GM21367 (cell line): ENCODE data around the gene SASH1.

Source experiments
- ATAC-seq: cut with Tn5 transposase; IDR thresholded peaks from one replicate; pipeline ENCODE4 v1.9.1; 2021; ENCODE audit not compliant: unreplicated experiment

SASH1 gene

DNA sequence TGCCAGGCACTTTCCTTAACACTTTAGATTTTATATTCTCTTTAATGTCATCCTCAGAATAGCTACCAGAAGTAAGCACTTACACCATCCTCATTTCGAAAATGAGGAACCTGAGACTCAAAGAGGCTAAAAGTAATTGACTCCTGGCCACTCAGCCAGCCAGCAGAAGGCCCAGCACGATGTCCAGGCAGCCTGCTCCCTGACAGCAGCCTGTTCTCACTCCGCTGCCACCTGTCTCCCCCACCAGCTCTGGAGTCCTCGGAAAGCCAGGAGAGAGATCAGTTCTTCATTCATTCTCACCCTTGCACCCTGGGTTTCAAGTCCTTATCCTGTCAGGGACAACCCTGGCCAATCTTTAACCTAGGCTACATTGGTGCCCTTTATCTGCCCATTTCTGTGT, 174.0 kb downstream of the SASH1 start:
- ATAC-seq = no peak

DNA sequence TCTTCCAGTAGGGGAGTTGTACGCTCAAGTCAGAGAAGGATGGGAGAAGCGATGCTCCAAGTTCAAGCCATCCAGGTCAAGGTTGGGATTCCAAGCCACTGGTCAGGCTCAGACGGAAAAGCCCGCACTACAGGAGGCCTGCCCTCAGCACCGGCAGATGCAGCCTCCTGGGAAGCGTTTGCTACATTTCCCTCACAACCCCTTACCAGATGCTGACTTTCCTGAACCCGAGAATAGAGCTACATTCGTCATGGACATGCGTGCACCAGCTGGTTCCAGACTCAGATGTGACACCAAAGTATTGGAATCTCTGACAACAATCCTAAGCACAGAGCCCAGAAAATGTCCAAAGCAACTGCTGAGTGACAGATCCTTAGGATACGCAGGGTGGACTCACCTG, 174.8 kb downstream of the SASH1 start:
- no peak for ATAC-seq

DNA sequence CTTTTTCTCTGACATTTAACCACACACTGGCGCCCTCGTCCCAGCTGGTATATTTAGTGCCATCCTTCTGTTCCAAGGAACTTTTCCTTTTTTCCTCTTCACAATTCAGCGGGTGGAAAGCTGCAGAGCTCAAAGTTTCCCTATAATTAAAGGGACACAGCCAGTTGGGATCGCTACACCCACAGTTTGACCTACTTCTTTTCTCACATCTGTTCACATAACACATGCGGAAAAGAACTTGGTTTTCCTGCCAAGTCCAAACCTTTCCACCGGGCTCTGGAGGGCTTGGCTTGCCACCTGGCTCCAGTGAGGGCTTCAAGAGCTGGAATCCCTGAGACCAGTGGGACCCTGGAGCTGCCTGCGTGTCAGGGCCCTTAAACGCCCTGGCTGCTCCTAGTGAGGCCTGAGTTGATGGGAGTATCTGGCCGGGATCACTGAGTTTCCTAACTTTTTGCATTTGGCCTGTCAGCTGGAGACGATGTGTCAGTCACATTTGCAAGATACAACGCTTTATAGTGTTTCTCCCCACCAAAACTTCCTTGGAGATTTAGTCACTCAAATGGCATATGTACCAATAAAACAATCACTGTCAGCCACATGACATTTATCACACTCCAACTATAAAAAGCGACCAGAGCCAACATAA, 176.0 kb downstream of the SASH1 start:
- ATAC-seq = no peak

DNA sequence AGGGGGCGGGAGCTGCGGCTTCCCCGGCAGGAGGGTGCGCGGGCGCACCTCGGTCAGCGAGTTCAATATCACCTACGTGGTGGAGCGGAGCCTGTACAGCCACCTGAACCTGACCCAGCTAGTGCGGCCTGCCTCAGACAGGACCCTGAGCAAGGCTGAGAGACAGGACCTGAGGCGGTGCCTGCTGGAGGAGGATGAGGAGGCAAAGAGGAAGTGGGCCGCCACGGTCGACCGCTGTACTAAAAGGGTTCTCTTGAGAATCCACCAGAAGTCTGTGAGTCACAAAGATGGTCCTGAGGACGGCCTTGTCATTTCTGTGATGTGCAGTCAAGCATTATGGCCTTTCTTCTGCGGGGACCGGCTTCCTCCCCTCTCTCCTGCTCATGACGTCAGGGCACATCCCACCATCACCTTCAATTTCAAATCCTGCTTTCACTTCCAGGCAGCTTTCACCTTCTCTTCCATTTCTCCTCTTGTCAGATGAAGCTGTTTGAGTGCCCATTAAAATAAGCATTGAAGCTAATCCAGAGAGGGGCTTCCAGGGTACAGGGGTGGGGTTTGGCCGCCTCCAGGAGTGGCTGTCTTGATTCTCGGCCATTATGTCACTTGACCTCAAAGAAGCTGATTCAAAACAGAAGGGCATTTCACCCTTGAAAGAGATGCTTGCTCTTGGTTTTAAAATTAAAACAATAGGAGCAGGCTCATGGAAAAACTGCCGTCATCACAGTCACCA, 177.6 kb downstream of the SASH1 start:
- peak; percentile 95 for ATAC-seq

DNA sequence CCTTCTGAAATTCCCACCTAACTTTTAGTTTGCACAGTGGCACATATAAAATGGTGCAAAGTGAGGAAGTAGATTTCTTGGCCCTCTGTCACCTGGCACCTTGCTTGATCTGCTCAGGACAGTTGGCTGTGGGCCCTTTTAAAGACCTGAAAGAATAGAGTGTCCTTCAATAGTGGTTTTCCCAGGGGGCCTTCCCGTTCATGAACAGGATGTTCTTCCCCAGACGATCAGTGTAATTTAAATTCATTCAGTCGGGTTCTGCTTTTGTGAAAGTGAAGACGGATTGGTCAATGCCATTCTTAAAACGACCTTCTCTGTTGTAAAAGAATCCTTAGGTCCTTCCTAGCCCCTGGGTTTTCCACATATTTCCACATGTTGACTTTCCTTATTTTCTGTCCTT, 178.5 kb downstream of the SASH1 start:
- no peak for ATAC-seq

DNA sequence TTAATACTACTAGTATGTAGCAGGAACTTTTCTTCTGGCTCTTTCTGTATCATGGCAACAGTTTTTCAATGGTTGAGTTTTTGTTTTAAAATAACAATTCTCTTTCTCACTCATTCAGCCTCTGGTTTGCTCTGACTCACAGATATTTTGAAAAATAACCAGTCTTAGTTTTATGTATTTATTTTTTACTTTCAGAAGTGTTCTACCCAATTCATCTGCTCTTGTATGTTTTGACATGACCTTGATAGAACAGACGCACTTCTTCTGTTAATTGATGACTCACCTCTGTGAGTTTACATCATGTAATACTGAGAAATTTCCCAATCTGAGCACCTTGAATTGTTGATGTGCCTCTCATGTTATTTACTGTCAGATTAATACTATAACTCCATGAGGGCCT, 178.9 kb downstream of the SASH1 start:
- ATAC-seq = no peak

DNA sequence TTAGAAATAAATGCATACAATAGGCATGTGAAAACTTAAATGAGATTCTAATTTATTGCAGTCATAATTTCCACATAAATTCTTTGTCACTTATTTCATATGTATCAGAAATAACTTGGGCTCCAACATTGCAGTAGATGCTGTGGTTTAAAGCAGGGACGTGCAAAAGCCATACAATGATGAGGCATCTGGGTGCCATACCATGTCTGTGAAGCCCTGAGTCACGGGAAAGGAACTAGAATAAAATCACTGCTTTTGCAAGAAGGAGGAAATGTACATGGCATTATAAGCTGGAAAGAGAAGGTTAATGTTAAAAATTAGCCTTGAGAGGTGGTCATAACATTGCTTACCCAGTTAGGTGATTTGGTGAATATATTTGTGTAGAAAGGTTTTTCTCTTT, 180.4 kb downstream of the SASH1 start:
- no peak for ATAC-seq

DNA sequence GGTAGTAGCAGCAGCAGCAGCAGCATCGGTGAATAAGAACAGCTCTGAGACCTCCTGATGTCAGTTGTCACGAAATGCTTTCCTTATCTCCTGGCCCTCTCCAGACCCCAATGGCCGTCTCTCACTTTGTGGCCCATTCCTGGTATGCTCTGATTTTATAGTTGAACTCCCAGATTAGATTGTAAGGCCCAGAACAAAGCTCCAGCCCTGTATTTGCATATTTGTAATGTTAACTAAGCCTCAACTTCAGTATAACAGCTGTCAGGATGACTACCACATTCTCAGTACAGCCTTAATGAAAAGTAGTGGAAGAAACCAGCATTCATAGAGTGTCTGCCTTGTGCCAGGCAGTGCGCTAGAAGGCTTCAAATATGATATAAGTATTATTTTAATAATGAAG, 180.9 kb downstream of the SASH1 start:
- ATAC-seq = no peak

DNA sequence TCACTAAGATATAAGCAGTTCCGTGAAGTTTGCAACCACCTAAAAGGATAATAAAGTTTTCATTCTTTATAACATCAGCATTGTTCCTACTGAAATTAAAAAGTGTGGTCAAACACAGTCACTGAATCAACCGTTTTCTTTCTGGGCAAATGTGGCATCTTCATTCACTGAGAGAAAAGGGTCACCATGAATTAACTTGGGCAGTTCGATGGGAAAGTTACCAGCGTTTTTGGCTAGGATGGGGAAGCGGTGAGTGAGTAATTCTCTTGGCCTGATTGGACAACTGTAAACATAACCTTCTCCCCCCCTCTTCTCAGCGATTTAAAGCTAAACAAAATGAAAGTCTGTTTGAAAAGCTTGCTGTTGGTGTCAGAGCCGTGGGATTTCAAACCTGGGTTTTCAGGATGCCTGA, 181.8 kb downstream of the SASH1 start:
- no peak for ATAC-seq

DNA sequence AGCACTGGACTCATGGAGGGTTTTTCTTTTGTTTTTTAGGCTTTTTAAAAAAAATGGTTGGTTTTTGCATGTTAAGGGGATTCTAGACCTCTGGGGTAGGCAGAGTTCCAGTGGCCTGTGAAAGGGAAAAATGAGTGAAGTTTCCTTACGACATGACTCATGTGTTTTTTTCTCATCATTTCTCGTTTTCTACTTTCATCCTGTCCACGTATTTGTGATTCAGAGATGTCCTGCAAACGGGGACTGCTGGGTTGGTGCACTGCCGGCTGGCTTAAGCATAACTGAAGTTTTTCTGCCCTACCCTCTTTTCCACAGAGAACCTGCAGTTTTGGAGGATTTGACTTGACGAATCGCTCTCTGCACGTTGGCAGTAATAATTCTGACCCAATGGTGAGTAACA, 182.3 kb downstream of the SASH1 start:
- no peak for ATAC-seq

DNA sequence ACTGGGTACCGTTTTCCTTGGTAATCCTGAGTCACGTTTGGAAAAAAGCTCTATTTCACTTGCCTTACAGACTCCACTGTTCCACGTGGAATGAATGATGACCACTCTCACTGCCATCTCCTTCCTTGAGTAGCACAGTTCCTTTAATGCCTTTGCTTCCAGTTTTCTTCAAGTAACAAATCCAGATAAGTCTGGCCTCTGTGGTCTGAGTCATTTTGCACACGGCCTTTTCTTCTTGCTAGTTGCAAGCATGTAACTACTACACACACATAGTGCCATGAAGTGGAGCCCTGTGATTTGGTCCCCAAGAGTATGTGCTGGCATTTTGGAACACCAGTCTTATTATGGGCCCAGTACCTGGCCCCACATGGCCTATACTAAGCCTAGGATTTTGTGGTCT, 182.8 kb downstream of the SASH1 start:
- ATAC-seq = no peak

DNA sequence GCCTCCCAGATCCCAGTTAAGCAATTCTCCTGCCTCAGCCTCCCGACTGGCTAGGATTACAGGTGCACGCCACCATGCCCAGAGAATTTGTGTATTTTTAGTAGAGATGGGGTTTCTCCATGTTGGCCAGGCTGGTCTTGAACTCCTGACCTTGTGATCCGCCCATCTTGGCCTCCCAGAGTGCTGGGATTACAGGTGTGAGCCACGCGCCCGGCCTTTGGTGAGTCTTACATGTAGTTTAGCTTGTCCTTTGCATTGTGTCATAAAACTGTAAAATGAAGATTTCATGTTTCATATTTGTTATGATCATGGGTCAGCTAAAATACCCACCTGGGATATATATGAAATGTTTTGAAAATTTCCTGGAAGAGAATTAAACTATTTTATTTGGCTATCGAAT, 183.5 kb downstream of the SASH1 start:
- no peak for ATAC-seq

DNA sequence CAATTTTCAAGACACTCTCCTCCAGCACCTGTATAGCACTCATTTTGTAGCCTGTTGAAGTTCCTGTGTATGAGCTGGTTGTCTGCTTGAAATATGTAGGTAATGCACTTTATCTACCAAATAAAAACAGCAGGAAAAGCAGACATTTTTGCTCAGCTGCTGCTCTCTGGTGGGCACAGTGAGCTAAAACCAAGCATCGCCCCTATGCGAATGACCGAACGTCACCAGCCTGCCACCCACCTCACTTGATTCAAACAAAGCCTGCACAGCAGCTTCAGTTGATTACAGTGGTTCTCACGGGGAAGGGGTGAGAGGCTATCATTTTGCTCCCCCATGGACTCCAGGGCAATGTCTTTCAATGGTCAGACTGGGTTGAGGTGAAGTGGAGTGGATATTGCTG, 185.7 kb downstream of the SASH1 start:
- ATAC-seq = no peak

DNA sequence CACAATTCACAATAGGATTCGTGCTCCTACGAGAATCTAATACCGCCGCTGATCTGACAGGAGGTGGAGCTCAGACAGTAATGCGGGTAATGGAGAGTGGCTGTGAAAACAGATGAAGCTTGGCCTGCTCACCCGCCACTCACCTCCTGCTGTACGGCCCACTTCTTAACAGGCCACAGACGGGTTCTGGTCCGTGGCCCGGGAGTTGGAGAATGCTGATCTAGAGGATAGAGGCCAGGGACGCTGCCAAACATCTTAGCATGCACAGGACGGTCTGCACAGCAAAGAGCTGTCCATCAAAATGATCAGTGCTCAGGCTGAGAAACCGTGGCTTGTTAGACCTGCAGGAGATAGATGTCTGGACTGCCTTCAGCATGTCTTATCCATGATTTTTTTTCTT, 186.4 kb downstream of the SASH1 start:
- no peak for ATAC-seq

DNA sequence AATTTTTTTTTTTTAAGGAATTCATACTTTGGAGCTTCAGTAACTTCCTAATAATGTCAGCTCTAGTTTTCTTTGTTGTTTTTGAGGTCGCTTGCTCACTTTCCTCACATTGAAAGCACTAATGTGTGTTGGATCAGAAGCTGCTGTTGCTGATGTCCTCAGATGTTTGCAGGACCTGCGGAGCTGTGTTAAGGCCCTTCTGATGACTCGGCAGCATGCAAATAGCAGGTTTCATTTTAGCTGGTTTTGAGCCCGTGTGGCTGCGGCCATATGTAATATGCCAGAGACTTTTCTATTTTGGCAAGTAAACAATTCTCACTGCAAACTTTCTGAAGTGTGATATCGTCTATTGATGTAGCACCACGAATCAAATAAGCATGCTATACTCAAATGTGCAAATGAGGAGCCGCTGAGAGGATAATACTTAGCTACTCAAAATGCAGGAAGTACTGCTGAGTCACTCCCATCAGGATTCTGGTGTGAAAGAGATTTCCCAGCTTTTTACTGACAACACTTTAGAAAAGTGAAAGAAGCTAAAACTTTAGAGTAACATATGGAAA, 187.8 kb downstream of the SASH1 start:
- peak; percentile 84 for ATAC-seq

DNA sequence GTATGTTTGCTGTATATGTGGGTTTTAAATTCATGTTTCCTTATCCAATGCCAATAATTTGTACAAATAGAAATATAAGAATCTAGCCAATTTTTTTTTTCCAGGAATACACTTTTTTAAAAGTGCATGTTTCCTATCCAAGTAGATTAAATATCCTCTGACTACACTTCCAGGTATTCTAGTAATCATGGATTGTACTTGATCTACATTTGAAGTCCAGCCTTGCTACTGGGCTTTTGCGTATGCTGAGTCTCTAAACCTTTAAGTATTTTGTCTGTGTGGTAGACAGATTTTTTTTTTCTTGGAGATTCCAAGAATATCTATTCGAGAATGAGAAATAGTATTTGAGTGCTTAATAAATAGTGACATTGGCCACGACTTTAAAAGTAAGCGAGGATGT, 188.3 kb downstream of the SASH1 start:
- no peak for ATAC-seq

DNA sequence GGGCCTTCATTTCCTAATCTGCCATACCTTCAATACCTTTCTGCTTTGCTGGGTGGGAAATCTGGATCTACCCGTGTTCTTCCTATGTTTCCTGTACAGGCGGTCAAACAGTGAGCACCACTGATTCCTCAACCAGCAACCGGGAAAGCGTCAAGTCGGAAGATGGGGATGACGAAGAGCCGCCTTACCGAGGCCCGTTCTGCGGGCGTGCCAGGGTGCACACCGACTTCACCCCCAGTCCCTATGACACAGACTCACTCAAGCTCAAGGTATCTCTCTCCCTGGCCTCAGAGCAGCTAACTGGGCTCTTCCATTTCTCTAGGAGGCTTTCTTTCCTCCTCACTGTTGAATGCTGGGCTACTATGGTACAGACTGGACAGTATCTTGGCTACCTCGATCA, 190.1 kb downstream of the SASH1 start:
- no peak for ATAC-seq

DNA sequence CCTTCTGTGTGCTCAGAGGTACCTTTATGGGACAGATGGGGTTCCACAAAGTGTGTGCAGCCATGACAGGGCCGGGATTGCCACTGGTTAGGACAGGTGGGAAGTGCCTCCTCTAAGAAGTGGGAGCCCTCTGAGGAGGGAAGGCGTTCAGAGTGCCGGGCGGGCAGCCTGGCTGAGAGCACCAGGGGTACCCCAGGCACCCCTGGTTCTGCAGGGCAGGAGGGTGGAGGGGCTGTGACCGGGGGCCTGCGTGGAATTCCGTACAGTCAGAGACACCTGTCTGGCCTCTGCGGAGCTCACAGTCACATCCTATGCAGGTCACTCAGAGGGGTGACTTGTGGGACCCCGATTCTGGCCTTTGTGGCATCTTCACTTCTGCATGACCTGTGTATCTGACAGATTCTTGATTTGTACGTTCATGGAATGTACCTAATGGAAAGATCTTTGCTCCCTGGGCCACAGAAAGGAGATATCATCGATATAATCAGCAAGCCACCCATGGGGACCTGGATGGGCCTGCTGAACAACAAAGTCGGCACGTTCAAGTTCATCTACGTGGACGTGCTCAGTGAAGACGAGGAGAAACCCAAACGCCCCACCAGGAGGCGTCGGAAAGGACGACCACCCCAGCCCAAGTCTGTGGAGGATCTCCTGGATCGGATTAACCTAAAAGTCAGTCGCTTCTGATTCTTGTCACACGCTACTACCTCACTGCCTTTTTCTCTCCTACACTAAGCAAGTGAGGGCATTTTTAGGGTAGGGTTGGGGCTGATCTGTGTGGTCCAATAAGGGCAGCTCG, 190.9 kb downstream of the SASH1 start:
- no peak for ATAC-seq

DNA sequence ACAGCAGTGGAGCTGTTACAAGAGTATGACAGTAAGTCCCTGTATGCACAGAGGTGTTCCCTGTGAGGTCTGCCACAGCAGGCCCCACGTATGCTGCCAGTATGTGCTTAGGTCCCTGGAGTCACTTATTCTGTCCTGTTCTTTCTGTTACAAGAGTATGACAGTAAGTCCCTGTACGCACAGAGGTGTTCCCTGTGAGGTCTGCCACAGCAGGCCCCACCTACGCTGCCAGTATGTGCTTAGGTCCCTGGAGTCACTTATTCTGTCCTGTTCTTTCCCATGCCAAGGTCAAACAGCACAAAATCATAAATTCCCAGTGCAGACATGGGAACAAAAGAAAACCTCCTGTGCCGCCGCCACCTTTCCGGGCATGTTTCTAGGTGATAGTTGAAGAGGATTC, 192.2 kb downstream of the SASH1 start:
- ATAC-seq = no peak

DNA sequence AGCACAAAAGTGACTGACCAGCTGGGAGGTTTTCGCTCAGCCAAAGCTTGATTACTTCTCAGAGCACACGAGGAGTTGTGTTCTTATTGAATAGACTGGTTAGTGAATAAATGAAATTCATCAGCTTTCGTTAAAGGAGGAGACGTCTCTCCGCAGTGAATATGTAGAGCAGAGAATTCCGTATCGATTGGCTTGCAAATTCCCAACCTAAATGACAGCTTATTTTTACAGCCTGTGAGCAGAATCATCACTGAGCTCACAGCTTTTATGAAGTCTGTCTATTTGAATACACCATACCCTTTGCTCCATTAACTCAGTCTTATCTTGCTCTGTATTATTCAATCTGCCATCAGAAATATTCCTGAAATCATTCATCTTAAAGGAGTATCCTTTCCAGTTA, 192.7 kb downstream of the SASH1 start:
- ATAC-seq = no peak

DNA sequence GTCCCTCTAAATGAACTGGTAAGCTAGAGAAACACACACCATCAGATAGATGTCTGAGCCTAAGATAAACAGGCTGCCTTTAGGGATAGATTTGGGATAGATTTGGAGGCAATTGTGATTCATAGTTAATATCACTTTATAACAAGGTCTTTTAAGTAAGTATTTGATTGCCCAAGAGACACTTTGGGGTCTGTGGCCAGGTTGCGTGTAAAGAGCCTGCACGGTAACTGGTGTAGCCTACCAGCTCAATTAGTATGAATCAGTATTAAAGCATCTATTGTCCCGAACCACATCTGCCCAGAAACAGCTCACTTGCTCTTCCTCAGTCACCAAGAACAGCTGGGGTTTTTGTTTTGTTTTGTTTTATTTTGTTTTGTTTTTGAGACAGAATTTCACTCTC, 193.3 kb downstream of the SASH1 start:
- ATAC-seq = no peak
